Psoas muscle (tissue), 8 donors: ENCODE results near the gene SH2D4B. TPM values are rescaled to one million over a fixed set of nuclear protein-coding genes. Genes with fewer than 3 reads are reported as not detected.

Experiments used
- ATAC-seq, 4 donors: fragments of 200-7000 bp; cut with Tn5 transposase; one replicate each; pipeline ENCODE4 v1.9.1; 2020; ENCODE audit warnings: moderate library complexity in 3 of 4, mild to moderate bottlenecking in 2 of 4
- DNase-seq, 2 donors: peaks; one replicate each; pipeline ENCODE4 v3.0.0-alpha.2; 2020
- H3K27ac ChIP-seq: fragments of 200-600 bp; one replicate; pipeline ENCODE4 v1.8.0; 2022
- H3K27me3 ChIP-seq, 3 donors: fragments of 200-600 bp in 1 of 3; one replicate each; pipeline versions ENCODE4 v1.6.1 to v1.8.0; 2013 to 2022; ENCODE audit warnings: low read length in 2 of 3, mild to moderate bottlenecking in 2 of 3, moderate library complexity in 1 of 3; ENCODE audit not compliant: insufficient read depth in 3 of 3
- H3K36me3 ChIP-seq, 2 donors: fragments of 200-600 bp in 1 of 2; one replicate each; pipeline versions ENCODE4 v1.6.1 to v1.8.0; 2013 to 2022; ENCODE audit warnings: low read depth in 1 of 2, mild to moderate bottlenecking in 1 of 2, moderate library complexity in 1 of 2; ENCODE audit not compliant: insufficient read depth in 1 of 2
- H3K4me1 ChIP-seq: fragments of 200-600 bp; one replicate; pipeline ENCODE4 v1.8.0; 2022
- H3K4me3 ChIP-seq: fragments of 200-600 bp; one replicate; pipeline ENCODE4 v1.8.0; 2022; ENCODE audit warnings: mild to moderate bottlenecking
- H3K9me3 ChIP-seq: fragments of 200-600 bp; one replicate; pipeline ENCODE4 v1.8.0; 2022
- WGBS, 3 donors: extraction: QIAGEN DNeasy Blood & Tissue Kit; methylation state at CpG; one replicate each; pipeline versions ENCODE4 v1.1.6 to v1.1.7; 2013; 5-methylcytosine and 5-hydroxymethylcytosine counted together
- intact Hi-C, 2 donors: fragments of 100-400 bp; cut with DNase I; formaldehyde crosslinking; loops; one replicate each; pipeline versions ENCODE4 v1.11.0 to v1.14.2; 2022
- polyA plus RNA-seq, 3 donors: library from polyadenylated mRNA; stranded (reverse); fragments of 200-250 nt; gene quantifications; one replicate each; pipeline ENCODE4 v1.2.3, GENCODE V29; 2013
- total RNA-seq, 4 donors: library from RNA; stranded (reverse); fragmentation: NEBNext Ultra II Directional in 2 of 4; extraction: Animal tissue kit (Norgen Biotek cat#: 25700) in 2 of 4; gene quantifications; one replicate each; pipeline versions ENCODE4 v1.2.1 to v1.2.4, GENCODE V29; 2021 to 2023
- TF ChIP-seq, protein P1 (sequence below): fragments of 200-600 bp; IDR thresholded peaks from one replicate; pipeline ENCODE4 v1.8.0; 2022; ENCODE audit warnings: antibody characterized with exemption
- donor health status: healthy with polysubstance abuse.
- donor health status: DM: no; HTN: no; CAD: no; lungs with moderate emphysema.
- donor health status: Bipolar disorder and iron deficiency.
- donor health status: healthy.
- donor health status: DM: yes; HTN: yes; CAD: no.
- donor health status: DM: no; HTN: no; CAD: no.
- donor health status: DM: no; HTN: no; CAD: no.
- donor health status: DM: yes; HTN: yes; CAD: no.

SH2D4B gene
- total and polyA plus RNA-seq, 7 donors: 0.01 TPM; not detected in 6

DNA sequence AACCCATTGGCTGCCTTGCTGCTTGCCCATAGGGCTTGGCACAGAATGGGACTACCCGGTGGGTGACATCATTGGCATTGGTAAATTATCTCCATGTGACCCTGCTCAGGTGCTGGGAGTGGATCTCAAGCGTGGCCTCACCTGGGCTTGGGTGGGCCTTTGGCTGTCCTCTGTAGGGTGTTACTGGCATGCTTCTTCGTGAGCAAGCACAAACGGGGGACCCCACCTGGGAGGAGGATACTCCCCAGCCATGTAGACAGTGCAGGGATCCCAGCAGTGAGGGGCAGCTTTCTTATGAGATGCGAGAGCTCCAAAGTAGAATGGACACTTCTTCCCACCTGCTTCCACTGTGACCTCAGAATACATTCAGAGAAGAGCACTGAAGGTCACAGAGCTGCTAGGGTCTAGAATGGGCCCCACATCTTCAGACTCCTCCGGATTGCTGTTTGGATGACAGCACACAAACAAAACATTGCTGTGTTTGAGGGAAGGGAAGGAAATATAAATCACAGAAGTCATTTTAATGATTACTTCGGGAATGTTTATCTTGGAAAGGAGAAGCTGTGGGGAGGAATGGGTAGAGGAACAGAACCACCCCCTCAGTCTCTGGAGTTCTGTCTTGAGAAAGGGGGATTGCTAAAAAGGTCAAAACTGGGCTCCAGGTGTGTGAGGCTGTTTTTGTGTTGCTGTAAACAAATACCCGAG is 75.9 kb downstream of the SH2D4B start:
- no peaks in the 10 kb centered on the region for H3K9me3 ChIP-seq
- 71 to 76% (median 71%) methylated on average over 8 of the region's 8 CpGs for WGBS, 3 donors
- TF ChIP-seq, protein P1, sequence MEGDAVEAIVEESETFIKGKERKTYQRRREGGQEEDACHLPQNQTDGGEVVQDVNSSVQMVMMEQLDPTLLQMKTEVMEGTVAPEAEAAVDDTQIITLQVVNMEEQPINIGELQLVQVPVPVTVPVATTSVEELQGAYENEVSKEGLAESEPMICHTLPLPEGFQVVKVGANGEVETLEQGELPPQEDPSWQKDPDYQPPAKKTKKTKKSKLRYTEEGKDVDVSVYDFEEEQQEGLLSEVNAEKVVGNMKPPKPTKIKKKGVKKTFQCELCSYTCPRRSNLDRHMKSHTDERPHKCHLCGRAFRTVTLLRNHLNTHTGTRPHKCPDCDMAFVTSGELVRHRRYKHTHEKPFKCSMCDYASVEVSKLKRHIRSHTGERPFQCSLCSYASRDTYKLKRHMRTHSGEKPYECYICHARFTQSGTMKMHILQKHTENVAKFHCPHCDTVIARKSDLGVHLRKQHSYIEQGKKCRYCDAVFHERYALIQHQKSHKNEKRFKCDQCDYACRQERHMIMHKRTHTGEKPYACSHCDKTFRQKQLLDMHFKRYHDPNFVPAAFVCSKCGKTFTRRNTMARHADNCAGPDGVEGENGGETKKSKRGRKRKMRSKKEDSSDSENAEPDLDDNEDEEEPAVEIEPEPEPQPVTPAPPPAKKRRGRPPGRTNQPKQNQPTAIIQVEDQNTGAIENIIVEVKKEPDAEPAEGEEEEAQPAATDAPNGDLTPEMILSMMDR: no peak
- ATAC-seq (no peak), DNase-seq (no peak)
- no peaks in the 10 kb centered on the region for H3K36me3 ChIP-seq
- H3K27ac ChIP-seq: no peak overlapping the region
- H3K4me3 ChIP-seq: no peak overlapping the region
- H3K4me1 ChIP-seq: no peaks in the 10 kb centered on the region
- intact Hi-C loops: no loop called here
- no peaks in the 10 kb centered on the region for H3K27me3 ChIP-seq

DNA sequence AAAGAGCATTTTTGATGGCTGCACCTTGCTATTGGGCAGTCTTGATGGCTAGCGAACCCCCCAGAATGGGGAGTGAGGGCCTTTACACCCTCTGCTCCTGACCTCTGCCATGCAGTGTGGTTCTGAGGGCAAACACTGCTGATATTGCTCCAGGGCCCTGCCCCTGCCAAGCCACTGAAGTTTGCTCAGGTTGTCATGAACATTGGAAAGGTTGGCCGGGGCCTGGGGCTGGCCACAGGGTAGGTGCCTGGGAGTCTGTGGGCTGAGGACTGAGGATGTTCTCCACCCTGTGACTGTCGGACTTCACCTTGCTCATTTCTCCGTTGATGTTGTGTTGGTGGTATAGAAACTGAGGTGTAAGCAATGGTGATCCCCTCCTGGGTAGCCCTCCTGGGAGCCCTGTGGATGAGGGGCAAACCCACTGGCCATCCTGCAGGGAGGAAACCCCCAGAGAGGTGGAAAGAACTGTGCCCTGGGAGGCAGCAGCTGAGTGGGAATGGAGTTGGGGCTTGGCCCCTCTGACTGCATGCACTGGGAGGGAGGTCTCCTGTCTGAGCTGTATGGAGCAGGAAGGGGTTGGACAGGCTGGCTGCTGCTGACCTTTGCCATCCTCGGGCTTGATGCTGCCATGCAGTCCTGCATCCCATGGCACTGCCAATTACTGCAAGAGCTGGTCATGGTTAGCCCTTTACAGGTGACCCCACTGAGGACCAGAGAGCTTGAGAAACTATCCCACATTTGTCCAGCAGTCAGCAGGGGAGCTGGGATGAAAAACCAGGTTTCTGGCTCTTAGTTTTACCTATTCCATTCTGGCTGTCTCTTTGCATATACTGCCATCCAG is 77.1 kb downstream of the SH2D4B start:
- intact Hi-C loops: no loop called here
- no peaks in the 10 kb centered on the region for H3K36me3 ChIP-seq
- DNase-seq: no peak
- H3K9me3 ChIP-seq: no peaks in the 10 kb centered on the region
- TF ChIP-seq, protein P1: no peak
- H3K4me3 ChIP-seq: no peak overlapping the region
- WGBS, 3 donors: 86 to 95% (median 94%) methylated on average over 5 of the region's 5 CpGs
- no peaks in the 10 kb centered on the region for H3K4me1 ChIP-seq
- no peak for ATAC-seq
- no peaks in the 10 kb centered on the region for H3K27me3 ChIP-seq
- no peak overlapping the region for H3K27ac ChIP-seq

GRCh38 chr10:80617807-80618206 is 80.1 kb downstream of the SH2D4B start:
- H3K4me1 ChIP-seq: no peaks in the 10 kb centered on the region
- TF ChIP-seq, protein P1: no peak
- intact Hi-C loops: no loop called here
- WGBS, 3 donors: 85 to 90% (median 89%) methylated on average over 3 of the region's 3 CpGs
- H3K9me3 ChIP-seq: no peaks in the 10 kb centered on the region
- ATAC-seq: no peak
- no peak overlapping the region for H3K4me3 ChIP-seq
- no peak for DNase-seq
- H3K27me3 ChIP-seq: no peaks in the 10 kb centered on the region
- H3K36me3 ChIP-seq: no peaks in the 10 kb centered on the region
- H3K27ac ChIP-seq: no peak overlapping the region

DNA sequence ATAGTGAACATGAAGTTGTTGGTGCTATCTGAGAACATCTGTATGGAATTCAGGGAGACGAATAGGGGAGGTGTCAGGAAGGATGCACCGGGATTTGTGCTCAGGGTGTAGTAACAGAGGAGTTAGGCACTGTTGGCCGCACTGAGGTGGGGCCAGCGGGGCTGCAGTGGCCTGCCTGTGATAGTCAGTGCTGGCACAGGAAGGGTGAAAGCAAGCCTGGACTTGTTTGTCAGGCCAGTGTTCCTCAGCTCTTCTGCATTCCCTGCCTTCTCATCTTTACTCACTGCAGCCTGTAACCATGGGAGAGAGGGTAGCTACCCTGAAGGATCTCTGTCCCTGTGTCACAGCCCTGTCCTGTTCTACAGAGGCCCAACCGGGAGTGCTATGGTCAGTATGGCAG is 81.3 kb downstream of the SH2D4B start:
- 80 to 92% (median 91%) methylated on average over 5 of the region's 5 CpGs for WGBS, 3 donors
- intact Hi-C loops: no loop called here
- DNase-seq (no peak), ATAC-seq (no peak)
- H3K9me3 ChIP-seq: no peaks in the 10 kb centered on the region
- TF ChIP-seq, protein P1: no peak
- H3K27ac ChIP-seq: no peak overlapping the region
- H3K4me1 ChIP-seq: no peaks in the 10 kb centered on the region
- no peaks in the 10 kb centered on the region for H3K27me3 ChIP-seq
- no peak overlapping the region for H3K4me3 ChIP-seq
- no peaks in the 10 kb centered on the region for H3K36me3 ChIP-seq
